HepG2 (cell line): ENCODE measurements around the gene MEG3. TPM values are rescaled to one million over a fixed set of nuclear protein-coding genes. Genes with fewer than 3 reads are reported as not detected.

Experiments used
- ASH2L ChIP-seq: fragments of 300-600, 200-600 bp; sonication (generic); IDR thresholded peaks from 2 replicates; pipeline ENCODE4 v1.7.0; 2017; ENCODE audit warnings: low read depth, mild to moderate bottlenecking, moderate library complexity, mixed read lengths, low read length; ENCODE audit not compliant: insufficient read length
- FIP1L1 ChIP-seq: fragments of 200-400 bp; formaldehyde crosslinking; IDR thresholded peaks from 2 replicates; pipeline ENCODE4 v1.6.1; 2018; ENCODE audit warnings: low read depth, mild to moderate bottlenecking, low read length, moderate library complexity, borderline replicate concordance; ENCODE audit not compliant: insufficient read depth
- HOXA7 ChIP-seq: sonication (generic); formaldehyde crosslinking; IDR thresholded peaks from 2 replicates; pipeline ENCODE4 v1.8.1; 2022; ENCODE audit warnings: mild to moderate bottlenecking, missing genetic modification reagents, moderate library complexity
- KDM4B ChIP-seq: sonication (generic); formaldehyde crosslinking; IDR thresholded peaks from 2 replicates; pipeline ENCODE4 v1.4.0; 2020; ENCODE audit warnings: missing genetic modification reagents
- KDM5A ChIP-seq: fragments of 200-600 bp; sonication (generic); IDR thresholded peaks from 2 replicates; pipeline ENCODE4 v1.7.0; 2018; ENCODE audit warnings: antibody characterized with exemption, mild to moderate bottlenecking, low read length, borderline replicate concordance
- LCORL ChIP-seq, 2 experiments: fragments of 450-650 bp in 1 of 2; sonication (generic) in 1 of 2; formaldehyde crosslinking in 1 of 2; IDR thresholded peaks; 2 replicates each; pipeline versions ENCODE4 v1.5.0 to v1.6.1; 2017 to 2020; ENCODE audit warnings: antibody characterized with exemption in 1 of 2, missing genetic modification reagents in 1 of 2
- PAF1 ChIP-seq: IDR thresholded peaks from 2 replicates; pipeline ENCODE4 v1.6.1; 2016; ENCODE audit warnings: missing genetic modification reagents, missing compliant biosample characterization
- PAWR ChIP-seq: sonication (generic); formaldehyde crosslinking; IDR thresholded peaks from 2 replicates; pipeline ENCODE4 v1.4.0; 2020; ENCODE audit warnings: missing genetic modification reagents, mild to moderate bottlenecking, borderline replicate concordance
- RFX1 ChIP-seq: fragments of 450-650 bp; IDR thresholded peaks from 2 replicates; pipeline ENCODE4 v1.6.1; 2017
- SCMH1 ChIP-seq: sonication (generic); formaldehyde crosslinking; IDR thresholded peaks from 2 replicates; pipeline ENCODE4 v1.9.0; 2021; ENCODE audit warnings: missing genetic modification reagents, mild to moderate bottlenecking, borderline replicate concordance
- SMAD9 ChIP-seq: sonication (generic); formaldehyde crosslinking; IDR thresholded peaks from 2 replicates; pipeline ENCODE4 v1.5.1; 2020; ENCODE audit warnings: mild to moderate bottlenecking, missing genetic modification reagents
- SOX5 ChIP-seq: IDR thresholded peaks from 2 replicates; pipeline ENCODE4 v1.6.1; 2016; ENCODE audit warnings: borderline replicate concordance
- STAT5B ChIP-seq: sonication (generic); formaldehyde crosslinking; IDR thresholded peaks from 2 replicates; pipeline ENCODE4 v1.4.0; 2020; ENCODE audit warnings: missing genetic modification reagents
- ZMYM2 ChIP-seq: sonication (generic); formaldehyde crosslinking; IDR thresholded peaks from 2 replicates; pipeline ENCODE4 v1.8.0; 2022; ENCODE audit warnings: mild to moderate bottlenecking, missing genetic modification reagents
- ZNF124 ChIP-seq: sonication (generic); formaldehyde crosslinking; IDR thresholded peaks from 2 replicates; pipeline ENCODE4 v1.4.0; 2020; ENCODE audit warnings: missing genetic modification reagents
- ZNF235 ChIP-seq: sonication (generic); formaldehyde crosslinking; IDR thresholded peaks from 2 replicates; pipeline ENCODE4 v1.8.1; 2023; ENCODE audit warnings: mild to moderate bottlenecking, missing genetic modification reagents, borderline replicate concordance
- ZNF335 ChIP-seq: sonication (generic); formaldehyde crosslinking; IDR thresholded peaks from 2 replicates; pipeline ENCODE4 v1.4.0; 2020; ENCODE audit warnings: missing genetic modification reagents
- ZNF496 ChIP-seq: sonication (generic); formaldehyde crosslinking; IDR thresholded peaks from 2 replicates; pipeline ENCODE4 v1.8.1; 2023; ENCODE audit warnings: mild to moderate bottlenecking, moderate library complexity, missing genetic modification reagents; ENCODE audit not compliant: insufficient replicate concordance
- ZNF652 ChIP-seq: IDR thresholded peaks from 2 replicates; pipeline ENCODE4 v1.6.1; 2016; ENCODE audit warnings: low read depth, borderline replicate concordance
- ZSCAN21 ChIP-seq: sonication (generic); formaldehyde crosslinking; IDR thresholded peaks from 2 replicates; pipeline ENCODE4 v1.8.0; 2022; ENCODE audit warnings: mild to moderate bottlenecking, missing genetic modification reagents, moderate library complexity, borderline replicate concordance
- polyA plus RNA-seq, 8 experiments: library from polyadenylated mRNA; depleted of rRNA in 3 of 8; stranded (reverse) in 7 of 8; unstranded in 1 of 8; fragments of >200 nt; fragmentation: Illumina TruSeq in 4 of 8; extraction: Trizol in 4 of 8; gene quantifications; 2 replicates each; pipeline versions ENCODE4 v1.2.1 to v1.2.3, GENCODE V29; 2011 to 2016; ENCODE audit warnings: low read depth in 4 of 8, missing spikeins in 1 of 8, mixed read lengths in 1 of 8; ENCODE audit not compliant: insufficient read depth in 1 of 8
- total RNA-seq, 5 experiments: library from RNA; depleted of rRNA; stranded (reverse); fragments of >200 nt; fragmentation: Illumina TruSeq; extraction: Trizol; gene quantifications; 2 replicates each; pipeline ENCODE4 v1.2.3, GENCODE V29; 2016; ENCODE audit warnings: low read depth in 1 of 5
- TF ChIP-seq, protein P1 (sequence below): sonication (generic); formaldehyde crosslinking; IDR thresholded peaks from 2 replicates; pipeline ENCODE4 v1.4.0; 2020; ENCODE audit warnings: mild to moderate bottlenecking, missing genetic modification reagents
- TF ChIP-seq, protein P2 (sequence below): sonication (generic); formaldehyde crosslinking; IDR thresholded peaks from 2 replicates; pipeline ENCODE4 v1.4.0; 2020; ENCODE audit warnings: mild to moderate bottlenecking, missing genetic modification reagents, borderline replicate concordance
- TF ChIP-seq, protein P3 (sequence below): IDR thresholded peaks from 2 replicates; pipeline ENCODE4 v1.6.1; 2012; ENCODE audit warnings: low read depth, low read length, improper control_type of control experiment
- TF ChIP-seq, protein P4 (sequence below): sonication (generic); formaldehyde crosslinking; IDR thresholded peaks from 2 replicates; pipeline ENCODE4 v1.4.0; 2020; ENCODE audit warnings: missing genetic modification reagents

Gene MEG3
- total and polyA plus RNA-seq, 2 of the 13 experiments (the other 11 are each of a cell fraction or from before 2014, with no cell fraction given) = 0.17 TPM; not detected in 1

DNA sequence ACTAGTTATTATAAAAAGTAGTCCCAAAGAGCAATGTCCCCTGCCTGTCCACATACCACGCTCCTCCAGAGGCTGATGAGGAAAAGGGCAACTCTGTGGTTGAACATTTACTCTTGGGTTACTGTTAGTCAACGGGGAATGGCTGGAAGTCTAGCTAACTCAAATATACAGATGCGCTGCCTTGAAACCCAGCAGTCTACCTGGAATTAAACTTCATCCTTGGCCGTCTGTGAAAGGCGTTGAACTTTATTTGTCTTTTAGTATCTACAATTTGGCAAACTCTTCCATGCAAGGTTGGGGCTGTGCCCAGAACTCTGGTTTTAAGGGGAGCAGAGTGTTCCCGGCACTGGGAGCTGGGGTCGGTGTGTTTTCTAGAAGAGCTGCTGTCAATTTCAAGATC is 3.9 kb upstream of the MEG3 start (continued):
- TF ChIP-seq SMAD9 (no peak), SCMH1 (CRISPR knock-in tag) (no peak), ZNF124 (CRISPR knock-in tag) (peak; percentile 31; the same call in 1 of the 2 replicates), ZSCAN21 (CRISPR knock-in tag) (no peak), RFX1 (no peak), STAT5B (no peak), HOXA7 (CRISPR knock-in tag) (no peak), PAWR (no peak), KDM5A (no peak), ZMYM2 (no peak), SOX5 (CRISPR knock-in tag) (no peak), PAF1 (CRISPR knock-in tag) (no peak), ZNF335 (CRISPR knock-in tag) (no peak; the same call in 1 of the 2 replicates), FIP1L1 (no peak), KDM4B (no peak), ASH2L (peak; percentile 16), ZNF496 (no peak), LCORL (IDR thresholded peaks at IDR 0.05) (no peak), LCORL (CRISPR knock-in tag; IDR thresholded peaks at IDR 0.05) (0 out of 2 replicates have a peak, but pooled peaks have one; percentile 46), ZNF235 (CRISPR knock-in tag) (no peak), ZNF652 (CRISPR knock-in tag) (no peak)
- TF ChIP-seq, protein P1, sequence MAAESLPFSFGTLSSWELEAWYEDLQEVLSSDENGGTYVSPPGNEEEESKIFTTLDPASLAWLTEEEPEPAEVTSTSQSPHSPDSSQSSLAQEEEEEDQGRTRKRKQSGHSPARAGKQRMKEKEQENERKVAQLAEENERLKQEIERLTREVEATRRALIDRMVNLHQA = no peak
- TF ChIP-seq, protein P2, sequence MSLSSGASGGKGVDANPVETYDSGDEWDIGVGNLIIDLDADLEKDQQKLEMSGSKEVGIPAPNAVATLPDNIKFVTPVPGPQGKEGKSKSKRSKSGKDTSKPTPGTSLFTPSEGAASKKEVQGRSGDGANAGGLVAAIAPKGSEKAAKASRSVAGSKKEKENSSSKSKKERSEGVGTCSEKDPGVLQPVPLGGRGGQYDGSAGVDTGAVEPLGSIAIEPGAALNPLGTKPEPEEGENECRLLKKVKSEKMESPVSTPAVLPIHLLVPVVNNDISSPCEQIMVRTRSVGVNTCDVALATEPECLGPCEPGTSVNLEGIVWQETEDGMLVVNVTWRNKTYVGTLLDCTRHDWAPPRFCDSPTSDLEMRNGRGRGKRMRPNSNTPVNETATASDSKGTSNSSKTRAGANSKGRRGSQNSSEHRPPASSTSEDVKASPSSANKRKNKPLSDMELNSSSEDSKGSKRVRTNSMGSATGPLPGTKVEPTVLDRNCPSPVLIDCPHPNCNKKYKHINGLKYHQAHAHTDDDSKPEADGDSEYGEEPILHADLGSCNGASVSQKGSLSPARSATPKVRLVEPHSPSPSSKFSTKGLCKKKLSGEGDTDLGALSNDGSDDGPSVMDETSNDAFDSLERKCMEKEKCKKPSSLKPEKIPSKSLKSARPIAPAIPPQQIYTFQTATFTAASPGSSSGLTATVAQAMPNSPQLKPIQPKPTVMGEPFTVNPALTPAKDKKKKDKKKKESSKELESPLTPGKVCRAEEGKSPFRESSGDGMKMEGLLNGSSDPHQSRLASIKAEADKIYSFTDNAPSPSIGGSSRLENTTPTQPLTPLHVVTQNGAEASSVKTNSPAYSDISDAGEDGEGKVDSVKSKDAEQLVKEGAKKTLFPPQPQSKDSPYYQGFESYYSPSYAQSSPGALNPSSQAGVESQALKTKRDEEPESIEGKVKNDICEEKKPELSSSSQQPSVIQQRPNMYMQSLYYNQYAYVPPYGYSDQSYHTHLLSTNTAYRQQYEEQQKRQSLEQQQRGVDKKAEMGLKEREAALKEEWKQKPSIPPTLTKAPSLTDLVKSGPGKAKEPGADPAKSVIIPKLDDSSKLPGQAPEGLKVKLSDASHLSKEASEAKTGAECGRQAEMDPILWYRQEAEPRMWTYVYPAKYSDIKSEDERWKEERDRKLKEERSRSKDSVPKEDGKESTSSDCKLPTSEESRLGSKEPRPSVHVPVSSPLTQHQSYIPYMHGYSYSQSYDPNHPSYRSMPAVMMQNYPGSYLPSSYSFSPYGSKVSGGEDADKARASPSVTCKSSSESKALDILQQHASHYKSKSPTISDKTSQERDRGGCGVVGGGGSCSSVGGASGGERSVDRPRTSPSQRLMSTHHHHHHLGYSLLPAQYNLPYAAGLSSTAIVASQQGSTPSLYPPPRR (CRISPR knock-in tag) = 0 out of 2 replicates have a peak, but pooled peaks have one; percentile 40
- TF ChIP-seq, protein P3, sequence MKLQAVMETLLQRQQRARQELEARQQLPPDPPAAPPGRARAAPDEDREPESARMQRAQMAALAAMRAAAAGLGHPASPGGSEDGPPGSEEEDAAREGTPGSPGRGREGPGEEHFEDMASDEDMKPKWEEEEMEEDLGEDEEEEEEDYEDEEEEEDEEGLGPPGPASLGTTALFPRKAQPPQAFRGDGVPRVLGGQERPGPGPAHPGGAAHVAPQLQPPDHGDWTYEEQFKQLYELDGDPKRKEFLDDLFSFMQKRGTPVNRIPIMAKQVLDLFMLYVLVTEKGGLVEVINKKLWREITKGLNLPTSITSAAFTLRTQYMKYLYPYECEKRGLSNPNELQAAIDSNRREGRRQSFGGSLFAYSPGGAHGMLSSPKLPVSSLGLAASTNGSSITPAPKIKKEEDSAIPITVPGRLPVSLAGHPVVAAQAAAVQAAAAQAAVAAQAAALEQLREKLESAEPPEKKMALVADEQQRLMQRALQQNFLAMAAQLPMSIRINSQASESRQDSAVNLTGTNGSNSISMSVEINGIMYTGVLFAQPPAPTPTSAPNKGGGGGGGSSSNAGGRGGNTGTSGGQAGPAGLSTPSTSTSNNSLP = peak; percentile 46; the same call in 1 of the 2 replicates
- TF ChIP-seq, protein P4, sequence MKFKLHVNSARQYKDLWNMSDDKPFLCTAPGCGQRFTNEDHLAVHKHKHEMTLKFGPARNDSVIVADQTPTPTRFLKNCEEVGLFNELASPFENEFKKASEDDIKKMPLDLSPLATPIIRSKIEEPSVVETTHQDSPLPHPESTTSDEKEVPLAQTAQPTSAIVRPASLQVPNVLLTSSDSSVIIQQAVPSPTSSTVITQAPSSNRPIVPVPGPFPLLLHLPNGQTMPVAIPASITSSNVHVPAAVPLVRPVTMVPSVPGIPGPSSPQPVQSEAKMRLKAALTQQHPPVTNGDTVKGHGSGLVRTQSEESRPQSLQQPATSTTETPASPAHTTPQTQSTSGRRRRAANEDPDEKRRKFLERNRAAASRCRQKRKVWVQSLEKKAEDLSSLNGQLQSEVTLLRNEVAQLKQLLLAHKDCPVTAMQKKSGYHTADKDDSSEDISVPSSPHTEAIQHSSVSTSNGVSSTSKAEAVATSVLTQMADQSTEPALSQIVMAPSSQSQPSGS (CRISPR knock-in tag) = no peak
